Cerebellar nuclear complex (tissue), 1 donor: ENCODE results near the gene TRDN.
"Not testable (repeated sequence)": the region's sequence is repeated elsewhere in the genome, so short reads cannot be mapped to it uniquely, and the experiment has no call there.

Experiments
- DNase-seq, 2 experiments: peaks; one replicate each; lab custom pipeline; 2025; lab: John Stamatoyannopoulos, UW

Gene TRDN

GRCh38 chr6:123562677-123563076 is 74.1 kb downstream of the TRDN start:
- DNase-seq = no peak

DNA sequence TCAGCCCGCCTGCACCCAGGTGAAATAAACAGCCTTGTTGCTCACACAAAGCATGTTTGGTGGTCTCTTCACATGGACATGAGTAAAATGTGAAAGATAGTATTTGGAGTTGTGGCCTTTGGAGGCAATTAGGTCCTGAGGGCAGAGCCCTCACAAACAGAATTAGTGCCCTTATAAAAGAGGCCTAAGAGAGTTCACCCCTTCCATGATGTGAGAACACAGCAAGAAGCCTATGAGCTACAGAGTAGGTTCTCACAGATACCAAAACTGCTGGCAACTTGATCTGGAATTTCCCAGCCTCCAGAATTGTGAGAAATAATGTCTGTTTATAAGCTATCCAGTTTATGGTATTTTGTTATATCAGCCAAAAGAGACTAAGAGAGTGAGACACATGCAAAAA is 74.5 kb downstream of the TRDN start:
- DNase-seq = no peak

DNA sequence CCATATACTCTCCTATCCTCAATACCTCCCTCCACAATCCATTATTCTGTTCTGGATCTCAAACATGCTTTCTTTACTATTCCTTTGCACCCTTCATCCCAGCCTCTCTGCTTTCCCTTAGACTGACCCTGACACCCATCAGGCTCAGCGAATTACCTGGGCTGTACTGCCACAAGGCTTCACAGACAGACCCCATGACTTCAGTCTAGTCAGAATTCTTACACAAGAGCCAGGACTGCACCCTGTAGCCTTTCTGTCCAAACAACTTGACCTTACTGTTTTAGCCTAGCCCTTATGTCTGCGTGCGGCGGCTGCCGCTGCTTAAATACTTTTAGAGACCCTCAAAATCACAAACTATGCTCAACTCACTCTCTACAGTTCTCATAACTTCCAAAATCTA is 76.9 kb downstream of the TRDN start:
- DNase-seq = not testable (repeated sequence)

DNA sequence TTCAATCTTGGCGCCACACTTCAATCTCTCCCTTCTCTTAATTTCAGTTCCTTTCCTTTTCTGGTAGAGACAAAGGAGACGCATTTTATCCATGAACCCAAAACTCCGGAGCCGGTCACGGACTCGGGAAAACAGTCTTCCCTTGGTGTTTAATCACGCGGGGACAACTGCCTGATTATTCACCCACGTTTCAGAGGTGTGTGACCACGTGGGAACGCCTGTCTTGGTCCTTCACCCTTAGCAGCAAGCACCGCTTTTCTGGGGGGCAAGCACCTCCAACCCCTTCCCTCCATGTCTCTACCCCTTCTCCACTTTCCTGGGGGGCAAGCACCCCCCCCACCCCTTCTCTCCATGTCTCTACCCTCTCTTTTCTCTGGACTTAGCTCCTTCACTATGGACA is 79.3 kb downstream of the TRDN start:
- not testable (repeated sequence) for DNase-seq

GRCh38 chr6:123551939-123552707 is 84.6 kb downstream of the TRDN start:
- DNase-seq = no peak

DNA sequence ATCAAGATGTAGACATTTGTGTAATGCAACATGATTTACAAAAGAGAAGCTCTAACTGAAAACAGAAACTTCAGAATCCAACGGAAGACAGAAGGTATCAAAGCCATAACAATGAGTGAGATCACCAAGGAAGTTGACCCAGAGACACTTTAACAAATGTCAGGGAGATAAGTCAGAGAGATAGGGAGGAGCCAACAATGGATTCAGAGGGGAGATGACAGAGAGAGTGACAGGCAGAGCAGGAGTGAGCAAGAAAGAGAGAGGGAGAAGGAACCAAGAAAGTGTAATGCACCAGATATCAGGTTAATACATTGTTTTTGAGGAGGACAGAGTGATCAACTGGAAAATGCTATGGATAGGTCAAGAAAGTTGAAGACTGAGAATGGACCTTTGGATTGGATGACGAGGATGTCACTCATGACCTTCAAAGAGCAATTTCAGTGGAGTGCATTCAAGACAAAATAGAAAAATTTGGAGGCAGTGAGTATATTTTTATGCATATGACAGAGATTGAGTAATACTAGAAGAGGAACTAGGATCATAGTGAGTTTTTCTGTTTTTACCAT is 86.6 kb downstream of the TRDN start:
- no peak for DNase-seq

DNA sequence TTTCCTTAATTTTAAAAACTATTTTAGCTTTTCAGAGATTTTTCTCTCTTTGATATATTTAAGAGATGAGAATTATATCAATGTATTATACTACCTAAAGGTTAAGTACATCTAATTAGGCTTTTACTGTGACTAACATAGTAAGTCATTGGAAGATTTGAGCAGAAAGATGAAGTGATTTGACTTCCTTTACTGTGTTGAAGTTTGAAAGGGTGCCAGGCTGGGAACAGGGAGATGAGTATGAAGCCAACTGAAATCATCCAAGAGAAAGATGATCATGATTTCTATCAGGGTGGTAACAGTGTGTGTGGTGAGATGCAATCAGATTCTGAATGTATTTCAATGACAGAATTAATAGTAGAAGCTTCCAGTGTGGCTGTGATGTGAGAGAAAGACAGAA is 87.3 kb downstream of the TRDN start:
- DNase-seq = no peak

- no peak for DNase-seq
These were observed 89.4 kb downstream of the TRDN start for GRCh38 chr6:123547216-123547978.

DNA sequence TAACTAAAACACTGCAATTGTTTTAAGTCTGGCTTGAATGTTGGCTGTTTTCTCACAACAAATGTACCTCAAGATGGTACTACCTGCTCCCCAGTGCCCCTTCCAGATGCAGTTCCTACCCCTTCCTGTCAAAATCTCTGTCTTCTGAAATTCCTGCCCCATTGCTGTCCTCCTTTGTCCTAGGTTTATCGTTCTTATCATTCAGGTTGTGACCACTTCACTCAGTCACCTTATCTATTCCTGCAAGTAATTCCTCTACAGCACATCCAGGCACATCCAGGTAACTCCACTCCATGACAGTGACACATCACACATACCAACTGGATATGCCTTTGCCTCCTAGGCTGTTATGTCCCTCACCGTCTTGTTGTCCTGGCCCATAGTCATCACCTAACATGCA is 90.2 kb downstream of the TRDN start:
- DNase-seq = no peak

DNA sequence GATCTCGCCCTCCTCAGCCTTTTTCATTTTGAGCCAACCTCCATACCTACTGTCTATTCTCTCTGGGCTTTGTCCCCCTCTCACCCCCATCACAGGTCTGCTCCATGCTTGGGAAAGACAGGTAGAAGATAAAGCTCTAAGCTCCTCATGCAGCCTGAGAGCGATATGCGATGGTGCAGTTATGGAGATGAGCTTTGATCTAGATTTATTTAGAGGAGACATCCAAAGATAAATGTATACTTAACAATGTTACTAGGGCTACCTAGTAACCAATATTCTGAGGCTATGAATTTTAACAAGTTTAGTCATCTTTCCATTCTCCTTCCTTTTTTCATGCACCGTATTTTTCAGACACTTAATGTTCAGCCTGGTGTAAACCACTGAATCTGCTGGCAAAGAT is 95.3 kb downstream of the TRDN start:
- DNase-seq = no peak

- DNase-seq = no peak
These were observed 102.7 kb downstream of the TRDN start for GRCh38 chr6:123533862-123534648.

DNA sequence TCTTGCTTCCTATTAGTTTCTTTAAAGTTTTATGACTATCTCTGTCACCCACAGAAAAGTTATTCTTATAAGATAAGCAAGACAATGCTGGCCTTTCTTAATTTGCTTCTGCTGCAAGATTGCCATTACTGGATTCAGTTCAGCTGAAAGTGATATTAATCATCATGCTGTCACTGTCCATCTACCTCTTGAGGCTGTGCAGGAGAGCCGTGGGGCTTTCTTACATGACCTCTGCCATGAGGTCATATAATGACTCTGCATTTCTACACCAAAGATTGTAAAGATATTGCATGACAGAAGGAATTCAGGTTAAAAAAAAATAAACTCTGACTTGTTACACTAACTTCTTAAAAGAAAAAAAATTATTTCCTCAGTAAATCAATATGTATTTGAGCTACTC is 106.9 kb downstream of the TRDN start:
- DNase-seq = no peak

GRCh38 chr6:123529058-123529457 is 107.7 kb downstream of the TRDN start:
- no peak for DNase-seq

DNA sequence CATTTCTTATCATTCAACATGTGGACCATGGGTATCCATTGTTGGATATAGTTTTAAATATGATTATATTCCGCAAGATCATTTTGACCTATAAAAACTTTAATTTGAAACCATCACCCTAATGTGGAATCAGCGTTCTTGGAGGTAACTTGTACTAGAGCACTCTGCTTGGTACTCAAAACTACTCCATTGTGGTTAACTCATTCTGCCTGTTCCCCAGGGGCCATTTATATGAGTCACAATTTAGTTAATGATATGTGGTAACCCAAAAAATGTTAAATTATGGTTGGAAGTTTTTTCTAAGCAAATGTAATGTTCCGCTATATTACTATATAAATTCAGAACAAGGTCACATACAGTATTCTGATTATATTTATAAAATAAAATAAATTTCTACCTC is 109.3 kb downstream of the TRDN start:
- DNase-seq = no peak

- no peak for DNase-seq
These were observed 110.6 kb downstream of the TRDN start for GRCh38 chr6:123526128-123526527.

- no peak for DNase-seq
These were observed 112.0 kb downstream of the TRDN start for GRCh38 chr6:123524781-123525180.

DNA sequence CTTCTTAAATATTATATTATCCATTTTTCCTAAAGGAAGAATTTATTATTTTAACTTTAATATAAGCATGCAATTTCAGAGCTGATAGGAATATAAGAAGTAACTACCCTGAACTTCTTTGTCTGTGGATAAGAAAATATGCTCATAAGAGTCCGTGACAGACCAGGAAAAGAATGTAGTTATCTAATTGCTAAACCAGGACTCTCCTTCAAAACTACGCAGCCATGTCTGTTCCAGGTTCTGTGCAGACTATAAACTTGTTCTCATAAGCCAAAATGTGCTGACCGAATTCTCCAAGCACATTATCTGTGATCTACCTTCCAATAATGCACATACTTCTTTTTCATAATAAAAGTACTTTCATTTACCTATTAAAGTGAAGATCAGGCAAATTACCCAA is 116.5 kb downstream of the TRDN start:
- no peak for DNase-seq

DNA sequence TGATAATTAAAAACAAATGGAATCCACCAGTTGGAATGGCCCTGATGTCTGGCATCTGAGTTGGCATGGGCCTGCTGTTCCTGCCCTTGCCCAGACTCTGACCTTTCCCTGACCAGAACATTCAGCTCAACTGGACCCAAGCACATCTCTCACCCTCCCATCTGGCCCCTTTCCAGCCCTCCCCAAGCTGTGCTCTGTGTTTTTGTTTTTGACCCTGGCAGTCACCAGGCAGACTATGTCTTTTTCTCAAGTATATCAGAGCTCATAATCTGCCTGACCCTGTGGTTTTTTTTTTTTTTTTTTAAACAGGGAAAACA is 117.6 kb downstream of the TRDN start:
- no peak for DNase-seq

GRCh38 chr6:123518441-123519188 is 118.1 kb downstream of the TRDN start:
- DNase-seq = no peak

- no peak for DNase-seq
These were observed 121.0 kb downstream of the TRDN start for GRCh38 chr6:123515715-123516114.

GRCh38 chr6:123509112-123509511 is 127.6 kb downstream of the TRDN start:
- DNase-seq = no peak

- no peak for DNase-seq
These were observed 128.5 kb downstream of the TRDN start for GRCh38 chr6:123508290-123508689.
